GM18858 (cell line): ENCODE measurements around the gene TTC23L.
A peak's percentile ranks its signal among the peaks of the same experiment; 100 is the strongest.

Source experiments
- ATAC-seq: cut with Tn5 transposase; IDR thresholded peaks from one replicate; pipeline ENCODE4 v1.9.1; 2021; ENCODE audit not compliant: unreplicated experiment

TTC23L gene

DNA sequence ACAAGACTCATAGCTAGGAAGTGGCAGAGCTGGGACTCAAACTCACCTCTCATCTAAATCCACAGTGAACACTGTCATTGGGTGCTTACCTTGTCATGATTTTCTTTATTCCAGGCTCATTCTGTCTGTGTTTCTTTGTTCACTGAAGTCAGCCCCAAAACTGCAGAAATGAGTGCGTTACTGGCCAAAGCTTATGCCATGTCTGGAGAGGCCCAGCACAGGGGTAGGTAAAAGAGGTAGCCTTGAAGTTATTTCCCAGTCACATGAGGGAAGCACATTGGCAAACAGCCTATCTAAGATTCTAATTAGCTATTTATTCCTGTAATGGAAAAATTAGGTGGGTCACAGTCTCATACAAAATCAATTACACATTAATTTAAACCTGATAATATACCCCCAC is 29.8 kb downstream of the TTC23L start:
- ATAC-seq = no peak

DNA sequence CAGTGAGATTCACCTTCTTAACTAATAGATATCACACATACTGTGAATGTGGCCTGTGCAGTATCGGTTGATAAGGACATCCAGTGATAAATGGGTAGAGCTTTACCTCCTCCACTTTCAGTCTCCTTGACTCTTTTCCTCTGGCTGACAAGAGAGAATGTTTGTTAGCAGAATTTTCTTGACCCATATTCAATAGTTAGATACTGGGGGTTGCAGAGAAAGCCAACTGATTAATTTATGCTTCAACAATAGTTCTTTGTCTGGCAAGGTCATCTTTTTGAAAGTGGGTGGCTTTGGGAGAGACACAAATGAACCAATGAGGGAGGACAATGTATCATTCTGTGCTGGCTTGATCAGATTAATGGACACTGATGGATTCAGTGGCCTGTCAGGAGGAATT is 30.3 kb downstream of the TTC23L start:
- ATAC-seq = no peak

DNA sequence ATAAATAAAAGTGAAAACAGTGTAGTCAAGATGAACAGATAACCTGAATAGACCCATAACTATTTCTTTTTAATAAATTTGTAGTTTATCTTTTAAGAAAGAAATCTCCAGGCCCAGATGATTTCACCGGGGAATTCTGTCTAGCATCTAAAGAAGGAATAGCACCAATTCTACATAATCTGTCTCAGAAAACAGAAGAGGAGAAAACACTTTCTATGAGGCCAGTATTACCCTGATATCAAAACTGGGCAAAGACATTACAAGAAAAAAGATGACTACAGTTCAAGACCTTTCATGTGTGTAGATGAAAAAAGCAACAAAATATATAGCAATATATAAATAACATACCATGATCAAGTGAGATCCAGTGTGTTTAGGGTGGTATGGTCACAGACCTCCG is 31.4 kb downstream of the TTC23L start:
- ATAC-seq = no peak

DNA sequence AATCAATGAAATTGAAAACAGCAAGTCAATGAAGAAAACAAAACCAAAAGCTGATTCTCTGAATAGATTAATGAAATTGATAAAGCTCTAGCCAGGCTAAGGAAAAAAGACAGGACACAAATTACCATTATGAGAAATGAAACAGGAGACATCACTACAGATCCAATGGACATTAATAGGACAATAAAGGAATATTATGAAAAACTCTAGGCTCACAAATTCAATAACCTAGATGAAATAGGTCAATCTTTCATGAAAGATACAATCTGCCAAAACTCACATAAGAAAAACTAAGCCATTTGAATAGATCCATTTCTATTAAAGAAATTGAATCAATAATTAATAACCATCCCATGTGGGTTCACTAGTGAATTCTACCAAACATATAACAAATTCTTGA is 37.3 kb downstream of the TTC23L start:
- ATAC-seq = no peak

DNA sequence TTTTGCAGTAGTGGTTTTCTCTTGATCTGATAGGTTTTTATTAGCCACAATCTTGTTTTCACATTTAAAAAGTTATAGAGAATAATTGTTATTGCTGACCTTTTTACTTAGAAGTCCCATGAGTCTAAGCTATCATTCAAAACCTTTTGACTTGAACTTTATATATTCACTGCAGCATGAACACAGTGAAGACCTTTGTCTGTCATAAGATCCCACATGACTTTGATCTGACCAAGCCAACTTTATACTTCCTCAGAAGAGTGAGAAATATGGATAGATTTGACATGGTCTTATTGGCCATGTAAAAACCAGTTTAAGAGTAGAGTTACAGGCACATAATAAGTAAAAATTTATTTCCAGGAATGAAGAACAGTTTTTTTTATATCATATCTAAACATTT is 42.3 kb downstream of the TTC23L start:
- ATAC-seq = no peak

DNA sequence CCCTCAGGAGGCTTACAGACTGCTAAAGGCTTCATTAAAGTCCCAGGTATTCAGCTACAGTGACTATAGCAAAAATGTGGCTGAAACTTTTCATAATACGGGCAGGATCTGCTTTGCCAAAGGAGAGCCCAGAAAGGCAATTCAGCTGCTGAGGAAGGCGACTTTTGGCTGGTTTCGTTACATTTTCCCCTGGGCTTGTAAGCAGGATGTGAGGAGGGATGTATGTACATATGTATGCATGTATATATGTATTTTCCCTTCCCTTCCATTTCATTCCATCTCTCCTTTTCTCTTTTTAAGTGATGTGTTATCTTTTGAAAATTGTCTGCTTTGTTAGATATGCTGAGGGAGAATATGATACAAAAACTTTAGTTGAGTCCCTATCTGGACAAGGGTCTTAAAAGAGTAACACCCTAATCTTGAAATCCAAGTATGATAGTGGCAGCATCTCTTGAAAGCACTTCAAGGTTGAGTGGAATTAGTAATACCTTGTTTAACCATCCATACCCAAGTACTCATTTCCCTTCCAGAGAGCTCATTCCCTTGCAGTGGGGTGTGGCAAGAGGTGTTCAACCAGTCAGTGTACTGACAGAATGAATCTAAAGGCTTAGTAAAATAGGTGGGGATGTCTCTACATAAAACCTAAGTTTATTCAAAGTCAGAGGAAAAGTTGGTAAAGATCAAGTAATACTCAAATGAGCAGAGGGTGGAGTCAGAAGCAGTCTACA is 47.6 kb downstream of the TTC23L start:
- ATAC-seq = no peak

DNA sequence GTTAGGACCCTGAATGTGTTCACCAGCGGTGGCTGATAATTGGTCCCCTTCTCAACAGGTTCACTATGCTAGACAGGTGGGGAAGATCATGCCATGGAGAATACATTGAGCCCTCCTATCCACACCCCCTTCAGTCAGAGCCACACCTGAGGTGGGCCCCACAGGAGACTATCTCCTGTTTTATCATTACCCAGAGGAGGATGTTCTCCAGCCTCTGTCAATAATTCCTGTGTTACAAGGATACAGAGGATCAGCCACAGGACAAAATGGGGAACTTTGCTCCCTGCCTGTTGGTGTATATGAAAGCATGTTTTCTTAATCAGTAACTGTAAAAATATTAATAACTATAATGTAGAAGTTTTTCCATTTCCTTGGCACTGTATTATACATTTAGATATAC is 50.4 kb downstream of the TTC23L start:
- ATAC-seq = no peak

DNA sequence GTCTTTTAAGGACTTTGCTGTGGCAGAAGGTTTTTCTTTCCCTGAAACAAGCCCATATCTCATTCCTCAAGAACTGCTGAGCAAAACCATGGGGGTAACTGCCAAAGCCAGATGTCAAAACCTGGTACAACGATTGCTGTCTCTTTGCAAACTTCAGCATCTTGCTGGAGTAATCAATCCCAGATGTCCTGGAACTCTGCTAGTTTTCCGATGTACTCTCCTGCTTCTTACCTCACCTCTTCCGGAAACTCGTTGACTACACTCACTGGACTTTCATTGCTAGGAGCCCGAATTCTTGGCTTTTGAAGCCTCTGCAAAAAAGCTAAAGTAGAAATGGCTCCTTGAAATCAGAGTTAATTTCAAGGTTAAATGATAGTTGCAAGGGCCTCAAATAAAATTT is 53.0 kb downstream of the TTC23L start:
- ATAC-seq = no peak

DNA sequence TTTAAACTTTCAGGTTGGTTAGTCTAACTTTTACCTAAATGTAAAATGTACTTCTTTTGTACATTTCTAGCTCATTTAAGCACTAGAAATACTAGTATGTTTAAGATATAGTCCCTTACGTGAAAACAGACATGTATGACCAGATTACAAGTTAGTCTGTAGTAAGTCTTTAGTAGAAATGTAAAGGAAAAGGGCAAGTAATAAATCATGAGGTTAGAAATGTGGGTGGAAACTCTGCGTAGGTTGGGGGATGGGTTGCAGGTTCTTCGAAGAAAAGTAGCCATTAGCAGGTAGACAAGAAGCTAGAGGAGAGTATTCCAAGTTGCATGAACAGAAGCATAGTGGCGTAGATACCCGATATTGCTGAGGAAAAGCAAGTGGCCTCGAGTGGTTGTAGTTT is 53.5 kb downstream of the TTC23L start:
- no peak for ATAC-seq

DNA sequence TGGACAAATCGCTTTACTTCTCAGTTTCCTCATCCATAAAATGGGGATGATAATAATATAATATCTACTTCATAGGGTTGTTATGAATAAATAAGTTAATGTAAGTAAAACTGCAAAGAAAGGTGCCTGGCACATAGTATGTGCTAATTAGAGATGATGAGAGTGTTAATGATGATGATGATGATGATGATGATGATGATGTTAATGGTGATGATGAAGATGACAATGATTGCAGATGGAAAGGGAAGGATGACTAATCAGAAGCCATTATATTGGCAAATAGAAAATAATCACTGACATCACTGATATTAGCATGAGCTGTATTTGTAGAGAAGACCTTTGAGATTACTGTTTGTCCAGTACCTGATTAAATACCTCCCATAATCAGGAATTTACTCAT is 55.8 kb downstream of the TTC23L start:
- no peak for ATAC-seq

DNA sequence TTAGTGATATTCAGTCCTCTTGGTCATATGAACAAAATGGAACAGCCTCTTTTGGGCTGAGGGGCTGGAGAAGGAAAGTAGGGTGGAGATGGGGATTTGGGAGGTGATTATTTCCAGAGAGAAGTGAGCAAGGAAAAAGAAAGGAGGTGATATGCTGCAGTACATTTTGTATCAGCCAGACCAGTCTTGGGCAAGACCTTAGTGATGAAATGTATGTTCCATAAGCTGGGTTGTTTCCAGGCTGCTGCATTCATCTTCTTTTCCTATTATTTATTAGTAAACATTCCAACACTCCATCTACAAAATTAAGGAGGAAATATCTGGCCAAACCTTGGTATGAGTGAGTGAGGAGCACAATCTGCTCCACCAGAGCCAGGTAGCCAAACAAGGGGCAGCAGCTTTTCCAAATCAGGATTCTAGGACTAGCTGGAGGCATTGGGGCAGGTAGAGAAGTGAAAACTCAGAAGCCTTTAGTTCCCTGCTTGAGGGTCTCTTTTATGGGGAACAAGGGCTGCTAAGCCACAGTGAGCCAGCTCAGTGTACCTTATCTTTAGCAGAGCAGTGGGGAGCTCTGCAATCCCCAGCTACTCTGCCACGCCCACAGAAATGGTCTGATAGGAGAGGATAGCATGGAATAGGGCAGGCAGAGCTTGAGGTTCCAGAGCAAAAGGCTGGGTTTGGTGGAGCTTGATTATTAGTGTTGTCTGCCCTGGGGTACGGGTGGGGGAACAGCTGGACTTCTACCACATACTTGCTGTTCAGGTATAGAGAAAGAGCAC is 56.9 kb downstream of the TTC23L start:
- no peak for ATAC-seq

DNA sequence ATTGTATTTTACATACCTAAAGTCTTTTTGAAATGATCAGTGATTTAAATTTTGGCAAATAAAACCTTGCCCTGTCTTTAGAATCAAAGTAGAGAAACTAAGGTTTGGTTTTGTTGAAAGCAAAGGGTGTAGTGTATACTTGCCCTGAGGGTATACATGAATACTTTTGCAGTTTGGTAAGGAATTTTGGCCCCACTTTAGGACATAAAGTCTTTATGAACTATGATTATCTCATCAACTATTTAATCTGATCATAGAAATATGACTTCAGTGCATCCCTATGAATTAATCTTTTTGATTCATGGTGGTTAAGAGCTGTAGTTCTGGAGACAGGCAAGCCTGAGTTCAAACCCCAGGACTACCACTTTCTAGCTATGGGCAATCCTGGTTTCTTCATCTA is 58.7 kb downstream of the TTC23L start:
- ATAC-seq = no peak

DNA sequence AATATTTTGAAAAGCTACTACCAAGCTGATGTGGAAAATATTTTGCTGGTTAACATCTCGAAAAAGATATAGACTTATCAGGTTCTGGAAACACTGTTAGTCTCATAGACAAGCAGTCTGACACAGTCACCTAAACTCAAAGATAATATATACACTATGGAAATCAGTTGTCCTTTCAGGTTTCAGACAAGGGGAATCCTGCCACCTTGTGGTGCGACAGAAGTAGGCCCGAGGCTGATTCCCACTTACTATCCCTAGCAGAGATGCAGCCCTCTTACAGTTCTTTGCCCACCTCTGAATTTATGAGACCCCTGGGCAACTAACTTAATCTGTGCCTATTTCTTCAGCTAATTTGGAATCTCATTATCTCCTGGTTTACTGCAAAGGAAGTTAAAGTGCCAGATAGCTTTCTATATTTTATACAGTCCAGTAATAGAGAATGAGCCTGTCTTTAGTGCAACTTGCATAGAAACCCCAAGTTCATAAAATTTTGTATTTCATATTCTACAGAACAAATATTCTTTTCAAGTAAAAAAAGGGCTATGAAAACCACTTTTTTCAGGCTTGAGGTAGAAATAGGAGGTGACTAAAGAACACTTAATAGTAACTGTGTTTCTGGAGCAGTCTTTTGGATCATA is 59.4 kb downstream of the TTC23L start:
- ATAC-seq = peak; percentile 92

DNA sequence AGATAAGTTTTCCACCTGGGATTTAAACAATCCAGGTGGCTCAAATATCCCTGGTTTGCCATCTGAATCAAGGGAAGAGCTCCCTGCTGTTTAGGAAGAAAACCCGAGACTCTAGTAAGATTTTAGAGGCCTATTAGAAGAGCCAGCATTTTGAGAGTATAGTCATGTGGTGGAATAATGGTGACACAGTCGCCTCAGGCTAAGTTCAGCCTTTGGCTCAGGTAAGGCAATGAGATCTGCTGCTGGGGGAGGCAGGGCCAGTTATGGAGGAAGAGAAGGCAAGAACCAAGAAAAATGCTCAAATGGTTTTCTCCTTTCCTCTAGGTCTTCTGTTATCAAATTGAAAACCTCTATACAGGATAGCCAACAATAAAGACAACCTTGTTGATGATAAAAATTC is 60.1 kb downstream of the TTC23L start:
- no peak for ATAC-seq

DNA sequence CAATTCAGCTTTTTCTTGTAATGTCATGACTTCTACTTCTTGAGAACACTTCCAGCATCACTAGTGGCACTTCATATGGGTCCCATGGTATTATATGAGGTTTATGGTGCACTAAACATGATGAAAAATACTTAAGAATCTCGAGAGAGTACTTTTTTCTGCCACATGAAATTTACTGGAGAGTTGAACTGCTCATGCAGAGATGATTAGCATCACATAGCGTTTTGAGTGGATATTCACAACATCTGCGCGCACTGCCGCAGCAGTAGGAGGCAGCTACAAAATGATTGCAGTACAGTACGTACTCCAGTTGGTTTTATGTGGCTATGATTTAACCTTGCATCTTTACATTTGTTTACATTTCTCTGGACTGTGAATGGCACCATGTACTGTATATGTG is 61.7 kb downstream of the TTC23L start:
- no peak for ATAC-seq

DNA sequence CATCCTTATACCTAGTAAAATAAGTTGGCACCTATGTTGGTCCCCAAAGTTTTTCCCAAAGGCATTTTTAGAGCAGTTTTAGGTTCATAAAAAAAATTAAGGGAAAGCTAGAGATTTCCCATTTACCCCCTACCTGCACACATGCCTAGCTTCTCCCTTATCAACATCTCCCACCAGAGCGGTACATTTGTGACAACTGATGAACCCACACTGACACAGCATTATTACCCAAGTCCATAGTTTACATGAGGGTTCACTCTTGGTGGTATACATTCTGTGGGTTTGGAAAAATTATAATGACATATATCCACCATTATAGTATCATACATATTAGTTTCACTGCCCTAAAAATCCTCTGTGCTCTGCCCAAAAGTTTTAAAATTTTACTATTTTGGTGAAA is 64.3 kb downstream of the TTC23L start:
- ATAC-seq = no peak

DNA sequence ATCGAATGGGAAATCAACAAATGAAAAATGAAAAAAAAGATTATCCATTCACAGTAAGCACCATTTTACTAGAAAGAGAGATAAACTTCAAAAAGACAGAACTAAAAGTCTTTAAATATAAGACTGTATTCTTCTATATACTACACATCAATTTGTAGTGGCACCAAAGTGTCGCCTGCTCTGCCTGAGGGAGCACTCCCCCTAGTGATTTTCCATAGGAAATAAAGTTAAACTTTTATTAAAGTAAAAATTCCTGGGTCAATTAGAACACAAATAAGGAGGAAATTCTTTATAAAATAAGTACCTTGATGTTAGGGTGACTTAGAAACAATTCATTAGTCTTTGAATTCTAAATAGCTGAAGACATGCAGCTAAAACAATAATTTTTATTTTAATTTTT is 66.6 kb downstream of the TTC23L start:
- no peak for ATAC-seq

DNA sequence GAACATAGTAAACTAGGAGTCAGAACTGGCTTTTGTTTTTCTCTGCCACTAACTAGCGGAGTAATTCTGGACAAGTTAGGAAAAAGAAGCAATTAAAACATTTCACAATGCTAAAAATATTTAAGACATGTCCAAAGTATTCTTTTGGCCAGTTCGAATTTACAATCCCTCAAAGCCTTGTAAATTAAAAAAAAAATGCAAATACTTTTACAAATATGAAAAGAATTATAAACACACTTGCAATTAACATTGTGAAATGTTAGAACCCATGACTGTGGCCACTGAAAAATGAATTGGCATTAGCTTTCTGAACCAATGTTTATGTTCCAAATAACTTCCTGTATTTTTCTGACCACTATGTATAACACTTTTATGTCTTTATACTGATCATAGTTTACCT is 74.1 kb downstream of the TTC23L start:
- no peak for ATAC-seq

DNA sequence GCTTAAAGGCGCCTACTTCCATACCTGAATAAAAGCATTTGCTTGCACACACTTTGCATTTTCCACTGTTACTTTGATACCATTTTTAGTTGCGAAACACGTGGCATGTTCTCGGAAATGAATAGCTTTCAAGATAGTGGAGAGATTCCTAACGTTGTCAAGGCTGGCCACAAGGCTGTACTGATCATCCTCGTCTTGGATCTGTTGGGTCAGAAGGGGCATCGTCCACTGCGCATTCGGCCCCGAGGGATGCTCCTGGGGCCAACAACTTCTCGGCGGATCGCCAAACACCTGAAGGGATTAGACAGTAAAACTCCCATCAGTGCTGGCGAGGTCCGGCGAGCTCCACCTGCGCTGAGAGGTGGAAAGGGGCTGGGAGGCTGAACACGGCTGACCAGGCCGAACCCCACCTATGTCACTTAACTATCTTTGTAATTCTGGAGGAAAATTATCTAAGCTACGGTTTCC is 75.7 kb downstream of the TTC23L start:
- no peak for ATAC-seq

DNA sequence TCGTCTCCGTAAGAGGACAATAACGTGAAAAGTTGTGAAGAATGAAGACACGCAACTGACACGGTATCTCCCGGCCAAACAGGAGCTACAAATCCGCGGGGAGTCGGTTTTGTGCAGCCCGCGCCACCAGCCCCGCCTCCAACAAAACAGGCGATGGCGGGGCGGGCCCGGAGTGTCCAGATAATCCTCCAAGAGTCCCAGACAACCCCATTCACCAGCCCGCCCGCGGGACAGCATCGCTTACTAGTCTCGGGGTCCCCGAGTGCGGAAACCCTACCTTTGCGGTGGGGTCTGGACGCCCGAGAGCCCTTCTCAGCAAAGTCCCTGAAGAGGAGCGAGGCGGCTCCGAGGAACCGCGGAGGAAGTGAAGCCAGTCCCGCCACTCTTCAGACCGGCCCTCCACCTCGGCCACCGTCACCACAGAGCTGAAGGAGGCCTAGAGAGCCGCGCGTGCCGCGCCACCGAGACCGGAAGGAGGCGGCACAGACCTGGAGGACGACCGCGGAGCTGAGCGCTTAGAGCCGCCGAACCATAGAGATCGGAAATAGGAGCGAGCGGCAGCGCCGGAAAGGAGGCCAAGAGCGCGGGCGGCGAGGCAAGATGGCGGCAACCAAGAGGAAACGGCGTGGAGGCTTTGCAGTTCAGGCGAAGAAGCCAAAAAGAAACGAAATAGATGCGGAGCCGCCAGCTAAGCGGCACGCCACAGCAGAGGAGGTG is 76.3 kb downstream of the TTC23L start, which contains the start of the genes BRIX1 and RAD1:
TSS of gene BRIX1 (plus strand) at position 573 of the 717 bp plus-strand sequence. CDS start at position 601, 28 bp downstream.
TSS of gene RAD1 (minus strand) at position 366 of the 717 bp plus-strand sequence. CDS start 612 bp downstream, outside the sequence.
- peak; percentile 98 for ATAC-seq

DNA sequence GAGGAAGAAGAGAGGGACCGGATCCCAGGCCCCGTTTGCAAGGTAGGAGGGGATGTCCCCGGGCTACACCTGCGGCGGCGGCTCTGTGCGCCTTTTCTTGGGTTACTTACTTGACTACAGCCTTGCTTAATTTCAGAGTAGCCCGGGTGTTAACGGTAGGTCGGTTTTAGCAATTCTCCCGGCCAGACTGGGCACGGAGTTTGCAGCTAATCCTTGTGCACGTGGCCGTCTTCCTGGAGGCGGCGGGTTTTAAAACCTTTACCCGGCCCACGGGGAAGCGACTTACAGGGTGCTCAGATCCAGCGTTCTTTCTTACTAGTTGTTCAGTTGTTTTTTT is 76.9 kb downstream of the TTC23L start:
- ATAC-seq = peak; percentile 1
